ENCODE measurements around the gene CMYA5.

DNA sequence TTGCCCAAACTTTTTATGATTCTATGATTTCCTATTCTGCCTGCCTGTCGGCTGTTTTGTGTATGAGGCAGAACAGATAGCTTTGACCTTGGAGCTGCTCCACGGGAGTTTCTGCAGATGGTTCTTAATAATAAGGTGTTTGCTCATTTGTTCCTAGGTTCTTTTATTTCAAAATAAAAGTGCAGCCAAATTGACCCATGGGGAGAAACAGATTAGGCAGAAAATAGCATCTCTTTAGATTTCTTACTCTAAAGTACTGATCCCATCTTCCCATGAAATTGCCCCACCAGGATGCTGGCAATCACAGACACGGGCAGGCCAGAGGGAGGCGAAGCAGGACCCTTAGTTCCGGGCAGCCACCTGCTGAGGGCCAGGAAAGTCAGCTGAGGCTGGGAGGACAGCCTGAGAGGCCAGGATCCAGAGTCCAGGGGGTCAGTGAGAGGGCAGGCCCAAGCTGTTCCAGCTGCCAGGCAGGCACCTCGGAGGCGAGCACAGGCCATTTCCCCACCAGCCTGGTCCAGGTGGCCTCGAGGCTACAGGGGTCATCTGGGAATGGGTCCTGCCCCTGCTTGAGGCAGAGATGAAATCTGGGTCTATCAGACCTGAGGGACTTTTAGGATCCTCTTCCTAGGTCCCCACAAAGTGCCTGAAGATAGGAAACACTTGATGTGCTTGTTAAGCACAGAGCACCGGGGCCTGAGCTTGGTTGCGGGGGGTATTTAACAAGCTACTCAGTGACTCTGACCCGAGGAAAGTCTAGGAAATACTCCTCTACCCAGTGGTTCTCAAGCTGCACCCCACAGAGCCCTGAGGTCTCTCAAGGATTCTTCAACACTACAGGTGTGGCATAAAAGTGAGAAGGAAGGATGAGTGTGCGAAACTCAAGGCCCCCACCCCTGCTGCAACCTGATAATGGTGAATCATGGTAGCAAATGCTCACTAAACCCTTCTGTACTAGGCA is 145.4 kb downstream of the CMYA5 start:
- TF ChIP-seq, protein P1, sequence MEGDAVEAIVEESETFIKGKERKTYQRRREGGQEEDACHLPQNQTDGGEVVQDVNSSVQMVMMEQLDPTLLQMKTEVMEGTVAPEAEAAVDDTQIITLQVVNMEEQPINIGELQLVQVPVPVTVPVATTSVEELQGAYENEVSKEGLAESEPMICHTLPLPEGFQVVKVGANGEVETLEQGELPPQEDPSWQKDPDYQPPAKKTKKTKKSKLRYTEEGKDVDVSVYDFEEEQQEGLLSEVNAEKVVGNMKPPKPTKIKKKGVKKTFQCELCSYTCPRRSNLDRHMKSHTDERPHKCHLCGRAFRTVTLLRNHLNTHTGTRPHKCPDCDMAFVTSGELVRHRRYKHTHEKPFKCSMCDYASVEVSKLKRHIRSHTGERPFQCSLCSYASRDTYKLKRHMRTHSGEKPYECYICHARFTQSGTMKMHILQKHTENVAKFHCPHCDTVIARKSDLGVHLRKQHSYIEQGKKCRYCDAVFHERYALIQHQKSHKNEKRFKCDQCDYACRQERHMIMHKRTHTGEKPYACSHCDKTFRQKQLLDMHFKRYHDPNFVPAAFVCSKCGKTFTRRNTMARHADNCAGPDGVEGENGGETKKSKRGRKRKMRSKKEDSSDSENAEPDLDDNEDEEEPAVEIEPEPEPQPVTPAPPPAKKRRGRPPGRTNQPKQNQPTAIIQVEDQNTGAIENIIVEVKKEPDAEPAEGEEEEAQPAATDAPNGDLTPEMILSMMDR (IDR thresholded peaks at IDR 0.05; ENCODE audit: low read depth, low read length, missing input control): no peak
- no peak for TF ChIP-seq YY1 (IDR thresholded peaks at IDR 0.05)
- TF ChIP-seq, protein P2, sequence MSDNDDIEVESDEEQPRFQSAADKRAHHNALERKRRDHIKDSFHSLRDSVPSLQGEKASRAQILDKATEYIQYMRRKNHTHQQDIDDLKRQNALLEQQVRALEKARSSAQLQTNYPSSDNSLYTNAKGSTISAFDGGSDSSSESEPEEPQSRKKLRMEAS (IDR thresholded peaks at IDR 0.05): no peak
- TF ChIP-seq JUND (IDR thresholded peaks at IDR 0.05): no peak
- TF ChIP-seq RAD21 (IDR thresholded peaks at IDR 0.05): no peak
- TF ChIP-seq, protein P3, sequence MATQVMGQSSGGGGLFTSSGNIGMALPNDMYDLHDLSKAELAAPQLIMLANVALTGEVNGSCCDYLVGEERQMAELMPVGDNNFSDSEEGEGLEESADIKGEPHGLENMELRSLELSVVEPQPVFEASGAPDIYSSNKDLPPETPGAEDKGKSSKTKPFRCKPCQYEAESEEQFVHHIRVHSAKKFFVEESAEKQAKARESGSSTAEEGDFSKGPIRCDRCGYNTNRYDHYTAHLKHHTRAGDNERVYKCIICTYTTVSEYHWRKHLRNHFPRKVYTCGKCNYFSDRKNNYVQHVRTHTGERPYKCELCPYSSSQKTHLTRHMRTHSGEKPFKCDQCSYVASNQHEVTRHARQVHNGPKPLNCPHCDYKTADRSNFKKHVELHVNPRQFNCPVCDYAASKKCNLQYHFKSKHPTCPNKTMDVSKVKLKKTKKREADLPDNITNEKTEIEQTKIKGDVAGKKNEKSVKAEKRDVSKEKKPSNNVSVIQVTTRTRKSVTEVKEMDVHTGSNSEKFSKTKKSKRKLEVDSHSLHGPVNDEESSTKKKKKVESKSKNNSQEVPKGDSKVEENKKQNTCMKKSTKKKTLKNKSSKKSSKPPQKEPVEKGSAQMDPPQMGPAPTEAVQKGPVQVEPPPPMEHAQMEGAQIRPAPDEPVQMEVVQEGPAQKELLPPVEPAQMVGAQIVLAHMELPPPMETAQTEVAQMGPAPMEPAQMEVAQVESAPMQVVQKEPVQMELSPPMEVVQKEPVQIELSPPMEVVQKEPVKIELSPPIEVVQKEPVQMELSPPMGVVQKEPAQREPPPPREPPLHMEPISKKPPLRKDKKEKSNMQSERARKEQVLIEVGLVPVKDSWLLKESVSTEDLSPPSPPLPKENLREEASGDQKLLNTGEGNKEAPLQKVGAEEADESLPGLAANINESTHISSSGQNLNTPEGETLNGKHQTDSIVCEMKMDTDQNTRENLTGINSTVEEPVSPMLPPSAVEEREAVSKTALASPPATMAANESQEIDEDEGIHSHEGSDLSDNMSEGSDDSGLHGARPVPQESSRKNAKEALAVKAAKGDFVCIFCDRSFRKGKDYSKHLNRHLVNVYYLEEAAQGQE (IDR thresholded peaks at IDR 0.05): no peak
- no peak for TF ChIP-seq TAF1 (conservative IDR thresholded peaks at IDR 0.05)
- no peak for TF ChIP-seq GABPA (IDR thresholded peaks at IDR 0.05 in 1 of 2, conservative IDR thresholded peaks at IDR 0.05 in 1 of 2)
- no peak for TF ChIP-seq EGR1 (IDR thresholded peaks at IDR 0.05; ENCODE audit: low read depth in 2 of 2)
- TF ChIP-seq, protein P4, sequence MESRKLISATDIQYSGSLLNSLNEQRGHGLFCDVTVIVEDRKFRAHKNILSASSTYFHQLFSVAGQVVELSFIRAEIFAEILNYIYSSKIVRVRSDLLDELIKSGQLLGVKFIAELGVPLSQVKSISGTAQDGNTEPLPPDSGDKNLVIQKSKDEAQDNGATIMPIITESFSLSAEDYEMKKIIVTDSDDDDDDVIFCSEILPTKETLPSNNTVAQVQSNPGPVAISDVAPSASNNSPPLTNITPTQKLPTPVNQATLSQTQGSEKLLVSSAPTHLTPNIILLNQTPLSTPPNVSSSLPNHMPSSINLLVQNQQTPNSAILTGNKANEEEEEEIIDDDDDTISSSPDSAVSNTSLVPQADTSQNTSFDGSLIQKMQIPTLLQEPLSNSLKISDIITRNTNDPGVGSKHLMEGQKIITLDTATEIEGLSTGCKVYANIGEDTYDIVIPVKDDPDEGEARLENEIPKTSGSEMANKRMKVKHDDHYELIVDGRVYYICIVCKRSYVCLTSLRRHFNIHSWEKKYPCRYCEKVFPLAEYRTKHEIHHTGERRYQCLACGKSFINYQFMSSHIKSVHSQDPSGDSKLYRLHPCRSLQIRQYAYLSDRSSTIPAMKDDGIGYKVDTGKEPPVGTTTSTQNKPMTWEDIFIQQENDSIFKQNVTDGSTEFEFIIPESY (IDR thresholded peaks at IDR 0.05): no peak
- TF ChIP-seq, protein P5, sequence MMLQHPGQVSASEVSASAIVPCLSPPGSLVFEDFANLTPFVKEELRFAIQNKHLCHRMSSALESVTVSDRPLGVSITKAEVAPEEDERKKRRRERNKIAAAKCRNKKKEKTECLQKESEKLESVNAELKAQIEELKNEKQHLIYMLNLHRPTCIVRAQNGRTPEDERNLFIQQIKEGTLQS (IDR thresholded peaks at IDR 0.05): no peak
- TF ChIP-seq SP1 (IDR thresholded peaks at IDR 0.05): no peak
